IMR-90 (cell line): ENCODE data around the gene UVSSA. TPM values are rescaled to one million over a fixed set of nuclear protein-coding genes. Genes with fewer than 3 reads are reported as not detected.

Experiments used
- ATAC-seq: fragments of 200-7000 bp; cut with Tn5 transposase; 2 replicates; pipeline ENCODE4 v1.9.1; 2020; ENCODE audit warnings: low read depth, mild to moderate bottlenecking, moderate library complexity
- BruUV-seq: library from RNA; stranded (reverse); fragments of 400-500 nt; replicated peaks from 2 replicates; lab custom pipeline; 2021; lab: Mats Ljungman, UMichigan
- CTCF ChIA-PET: fragments of 300-600 bp; formaldehyde crosslinking; extraction: SDS; loops from one replicate; lab custom pipeline; 2021; ENCODE audit warnings: antibody characterized with exemption; lab: Yijun Ruan, JAX
- POLR2A ChIA-PET: fragments of 300-600 bp; sonication (Branson Sonifier 250); formaldehyde crosslinking; loops from one replicate; lab custom pipeline; 2022; ENCODE audit warnings: antibody characterized with exemption; ENCODE audit not compliant: unreplicated experiment; lab: Charles Lee
- DNase-seq: peaks from one replicate; pipeline ENCODE4 v3.0.0; 2013
- H2AFZ ChIP-seq: replicated peaks from 2 replicates; pipeline ENCODE3; 2013; ENCODE audit warnings: low read length, mild to moderate bottlenecking; ENCODE audit not compliant: poor library complexity
- H2AK5ac ChIP-seq: 2 replicates; pipeline ENCODE4 v1.6.1; 2013; ENCODE audit warnings: low read depth, low read length, inconsistent platforms
- H2AK9ac ChIP-seq: replicated peaks from 2 replicates; pipeline ENCODE3; 2013; ENCODE audit warnings: mild to moderate bottlenecking, low read depth, low read length, moderate library complexity; ENCODE audit not compliant: poor library complexity
- H2BK120ac ChIP-seq: 2 replicates; pipeline ENCODE4 v1.6.1; 2013; ENCODE audit warnings: low read depth, low read length, inconsistent platforms
- H2BK15ac ChIP-seq: 3 replicates; pipeline ENCODE4 v1.6.1; 2013; ENCODE audit warnings: low read depth, low read length, inconsistent platforms
- H2BK20ac ChIP-seq: 2 replicates; pipeline ENCODE4 v1.6.1; 2013; ENCODE audit warnings: low read depth, mild to moderate bottlenecking, inconsistent platforms, low read length, moderate library complexity
- H2BK5ac ChIP-seq: 2 replicates; pipeline ENCODE4 v1.6.1; 2013; ENCODE audit warnings: mild to moderate bottlenecking, low read depth, low read length, inconsistent platforms; ENCODE audit not compliant: poor library complexity, severe bottlenecking
- H3K14ac ChIP-seq: replicated peaks from 2 replicates; pipeline ENCODE4 v1.6.1; 2013; ENCODE audit warnings: low read depth, low read length, inconsistent platforms
- H3K18ac ChIP-seq: 2 replicates; pipeline ENCODE4 v1.6.1; 2013; ENCODE audit warnings: low read depth, low read length, control low read depth
- H3K23ac ChIP-seq: 2 replicates; pipeline ENCODE4 v1.6.1; 2013; ENCODE audit warnings: low read depth, low read length, inconsistent platforms
- H3K27ac ChIP-seq: 2 replicates; pipeline ENCODE4 v1.5.1; 2013; ENCODE audit warnings: mild to moderate bottlenecking, control low read depth, low read length; ENCODE audit not compliant: insufficient read depth
- H3K27me3 ChIP-seq: 2 replicates; pipeline ENCODE4 v1.6.1; 2013; ENCODE audit warnings: low read length; ENCODE audit not compliant: control insufficient read depth, insufficient read depth
- H3K36me3 ChIP-seq: 2 replicates; pipeline ENCODE4 v1.6.1; 2013; ENCODE audit warnings: low read length, mixed read lengths; ENCODE audit not compliant: control insufficient read depth, insufficient read depth
- H3K4ac ChIP-seq: 2 replicates; pipeline ENCODE4 v1.6.1; 2013; ENCODE audit warnings: low read depth, low read length, inconsistent platforms
- H3K4me1 ChIP-seq: 2 replicates; pipeline ENCODE4 v1.6.1; 2013; ENCODE audit warnings: low read length, mixed read lengths; ENCODE audit not compliant: control insufficient read depth, insufficient read depth
- H3K4me2 ChIP-seq: 2 replicates; pipeline ENCODE4 v1.6.1; 2013; ENCODE audit warnings: low read depth, mild to moderate bottlenecking, control low read depth, low read length, moderate library complexity
- H3K4me3 ChIP-seq: 2 replicates; pipeline ENCODE4 v1.5.1; 2013; ENCODE audit warnings: low read depth, mild to moderate bottlenecking, control low read depth, low read length, moderate library complexity; ENCODE audit not compliant: insufficient read depth
- H3K56ac ChIP-seq: 2 replicates; pipeline ENCODE4 v1.6.1; 2013; ENCODE audit warnings: low read length, inconsistent platforms; ENCODE audit not compliant: insufficient read depth; ENCODE audit errors: extremely low read depth
- H3K79me1 ChIP-seq, 2 experiments: 2 replicates each; pipeline ENCODE4 v1.6.1; 2013; ENCODE audit warnings: low read length in 2 of 2, inconsistent platforms in 1 of 2, low read depth in 1 of 2
- H3K9ac ChIP-seq: 2 replicates; pipeline ENCODE4 v1.6.1; 2013; ENCODE audit warnings: low read depth, low read length, control low read depth
- H3K9me1 ChIP-seq: 2 replicates; pipeline ENCODE4 v1.6.1; 2013; ENCODE audit warnings: low read length, inconsistent platforms; ENCODE audit not compliant: insufficient read depth
- H3K9me3 ChIP-seq: 2 replicates; pipeline ENCODE4 v1.6.1; 2013; ENCODE audit warnings: low read length; ENCODE audit not compliant: control insufficient read depth, insufficient read depth
- H4K20me1 ChIP-seq: 2 replicates; pipeline ENCODE4 v1.6.1; 2013; ENCODE audit warnings: low read length, inconsistent platforms; ENCODE audit not compliant: insufficient read depth
- H4K5ac ChIP-seq: 2 replicates; pipeline ENCODE4 v1.6.1; 2013; ENCODE audit warnings: mild to moderate bottlenecking, low read depth, low read length, control low read depth
- H4K8ac ChIP-seq, 2 experiments: 2 replicates each; pipeline ENCODE4 v1.6.1; 2013; ENCODE audit warnings: low read depth in 2 of 2, low read length in 2 of 2, control low read depth in 1 of 2, inconsistent platforms in 1 of 2
- H4K91ac ChIP-seq: 2 replicates; pipeline ENCODE4 v1.6.1; 2013; ENCODE audit warnings: low read depth, low read length, inconsistent platforms; ENCODE audit not compliant: insufficient read depth
- CHD1 ChIP-seq: IDR thresholded peaks from 2 replicates; pipeline ENCODE4 v1.6.1; 2012; ENCODE audit warnings: low read depth, low read length, improper control_type of control experiment
- CTCF ChIP-seq: conservative IDR thresholded peaks from 2 replicates; pipeline ENCODE4 v1.5.1; 2012; ENCODE audit warnings: mild to moderate bottlenecking, low read depth, low read length, improper control_type of control experiment
- FOS ChIP-seq: fragments of 150-350 bp; IDR thresholded peaks from 2 replicates; pipeline ENCODE4 v1.6.1; 2016; ENCODE audit warnings: low read depth, low read length
- POLR2A ChIP-seq: IDR thresholded peaks from 2 replicates; pipeline ENCODE4 v1.6.1; 2012; ENCODE audit warnings: mild to moderate bottlenecking, low read depth, low read length
- RCOR1 ChIP-seq: IDR thresholded peaks from 2 replicates; pipeline ENCODE4 v1.6.1; 2012; ENCODE audit warnings: mild to moderate bottlenecking, low read length, improper control_type of control experiment; ENCODE audit not compliant: insufficient replicate concordance
- WGBS, 2 experiments: methylation state at CpG; one replicate each; pipeline versions ENCODE4 v1.1.5 to v1.1.7; 2013; ENCODE audit warnings: missing lambda C conversion rate in 2 of 2; ENCODE audit not compliant: insufficient read length in 1 of 2; ENCODE audit errors: extremely low coverage in 2 of 2; 5-methylcytosine and 5-hydroxymethylcytosine counted together
- dilution Hi-C: fragments of 300-500 bp; cut with HindIII; formaldehyde crosslinking; loops from one replicate; pipeline ENCODE4 v1.14.3; 2018; ENCODE audit warnings: low sequenced_read_pairs; ENCODE audit not compliant: unreplicated experiment
- in situ Hi-C: fragments of 300-500 bp; cut with MboI; formaldehyde crosslinking; loops from 3 replicates; pipeline ENCODE4 v1.14.3; 2019; ENCODE audit warnings: low sequenced_read_pairs, inconsistent platforms, mixed read lengths
- intact Hi-C: fragments of 100-400 bp; cut with micrococcal nuclease; formaldehyde crosslinking; loops from 2 replicates; pipeline ENCODE4 v1.10.0; 2022
- polyA plus RNA-seq, 3 experiments: library from polyadenylated mRNA; depleted of rRNA; stranded (reverse); fragments of >200 nt; gene quantifications; 2 replicates each; pipeline ENCODE4 v1.2.3, GENCODE V29; 2012; ENCODE audit warnings: low replicate concordance in 1 of 3
- total RNA-seq: library from RNA; depleted of rRNA; stranded (reverse); fragments of >200 nt; gene quantifications from 2 replicates; pipeline ENCODE4 v1.2.3, GENCODE V29; 2012
- TF ChIP-seq, protein P1 (sequence below): fragments of 150-350 bp; IDR thresholded peaks from 2 replicates; pipeline ENCODE4 v1.6.1; 2017; ENCODE audit warnings: mild to moderate bottlenecking, antibody characterized with exemption, low read length, low read depth

UVSSA gene
- total and polyA plus RNA-seq, 2 of the 4 experiments (the other 2 are of a cell fraction): 1.4 to 8.4 TPM

GRCh38 chr4:1400831-1401408 is 53.9 kb downstream of the UVSSA start:
- Histone ChIP-seq H2AK5ac (no peak overlapping the region), H3K4ac (no peak overlapping the region), H3K23ac (no peak overlapping the region), H3K4me1 (no peaks in the 10 kb centered on the region), H2AFZ (no peak overlapping the region), H4K20me1 (no peaks in the 10 kb centered on the region), H3K36me3 (no peaks in the 10 kb centered on the region), H4K5ac (no peak overlapping the region), H3K9ac (no peak overlapping the region), H3K9me1 (no peaks in the 10 kb centered on the region), H3K9me3 (peaks cover 23% of the 10 kb centered on the region), H3K4me2 (no peak overlapping the region), H3K14ac (no peak overlapping the region), H3K4me3 (no peak overlapping the region), H3K27ac (no peak overlapping the region), H3K18ac (no peak overlapping the region), H3K56ac (no peak overlapping the region), H3K79me1 (no peaks in the 10 kb centered on the region), H4K8ac (no peak overlapping the region), H2BK20ac (no peak overlapping the region), H2BK120ac (no peak overlapping the region), H2AK9ac (no peak overlapping the region), H4K91ac (no peak overlapping the region), H2BK15ac (no peak overlapping the region), H3K27me3 (peaks cover 56% of the 10 kb centered on the region), H2BK5ac (no peak overlapping the region)
- intact Hi-C loops: no loop called here
- ATAC-seq (no peak), DNase-seq (no peak)
- in situ Hi-C loops: no loop called here
- dilution Hi-C loops: no loop called here
- ChIA-PET CTCF (no interaction called here), POLR2A (no interaction called here)
- no peak for TF ChIP-seq CHD1
- TF ChIP-seq POLR2A: no peak
- no peak for TF ChIP-seq RCOR1
- no peak for TF ChIP-seq CTCF
- TF ChIP-seq FOS: no peak
- TF ChIP-seq, protein P1, sequence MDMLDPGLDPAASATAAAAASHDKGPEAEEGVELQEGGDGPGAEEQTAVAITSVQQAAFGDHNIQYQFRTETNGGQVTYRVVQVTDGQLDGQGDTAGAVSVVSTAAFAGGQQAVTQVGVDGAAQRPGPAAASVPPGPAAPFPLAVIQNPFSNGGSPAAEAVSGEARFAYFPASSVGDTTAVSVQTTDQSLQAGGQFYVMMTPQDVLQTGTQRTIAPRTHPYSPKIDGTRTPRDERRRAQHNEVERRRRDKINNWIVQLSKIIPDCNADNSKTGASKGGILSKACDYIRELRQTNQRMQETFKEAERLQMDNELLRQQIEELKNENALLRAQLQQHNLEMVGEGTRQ: no peak
- no TSS peak for BruUV-seq
- WGBS, 2 experiments: no CpG with 5 or more reads among the region's 14 CpGs
